Medulla oblongata (tissue), 1 donor: ENCODE measurements around the gene RIPPLY1.
A peak's percentile ranks its signal among the peaks of the same experiment; 100 is the strongest.

ENCODE experiments used
- DNase-seq: peaks from one replicate; pipeline ENCODE4 v3.0.0-alpha.2; 2015; ENCODE audit errors: extremely low spot score

RIPPLY1 gene, protein sequence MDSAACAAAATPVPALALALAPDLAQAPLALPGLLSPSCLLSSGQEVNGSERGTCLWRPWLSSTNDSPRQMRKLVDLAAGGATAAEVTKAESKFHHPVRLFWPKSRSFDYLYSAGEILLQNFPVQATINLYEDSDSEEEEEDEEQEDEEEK

DNA sequence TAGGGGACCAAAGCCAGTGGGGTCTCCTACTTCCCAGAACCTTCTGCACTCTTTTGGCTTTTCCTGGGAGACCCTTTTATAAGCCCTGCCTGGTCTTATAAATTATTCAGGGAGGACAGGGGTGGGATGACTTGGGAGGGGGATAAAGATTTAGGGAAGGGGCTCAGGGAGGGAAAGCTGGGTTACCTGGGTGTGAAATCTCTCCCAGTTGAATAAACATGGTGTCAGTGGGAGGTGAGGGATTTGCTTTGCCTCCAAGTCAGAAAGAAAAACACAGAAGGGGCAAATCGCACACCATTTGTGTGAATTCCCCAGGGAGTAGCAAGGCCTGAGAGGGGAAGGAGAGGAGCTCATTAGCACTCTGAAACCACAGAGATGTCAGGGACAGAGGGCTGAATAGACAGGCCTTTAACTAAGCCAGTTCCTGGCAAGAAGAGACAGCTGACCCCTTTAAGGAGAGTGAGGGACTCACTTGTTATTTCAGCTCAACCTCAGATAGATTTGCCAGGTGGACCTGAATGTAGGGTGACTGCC, at the start of gene RIPPLY1:
TSS of gene RIPPLY1 (minus strand) at position 51 of the 534 bp plus-strand sequence. CDS start 54 bp downstream, outside the sequence.
- DNase-seq, result no peak

DNA sequence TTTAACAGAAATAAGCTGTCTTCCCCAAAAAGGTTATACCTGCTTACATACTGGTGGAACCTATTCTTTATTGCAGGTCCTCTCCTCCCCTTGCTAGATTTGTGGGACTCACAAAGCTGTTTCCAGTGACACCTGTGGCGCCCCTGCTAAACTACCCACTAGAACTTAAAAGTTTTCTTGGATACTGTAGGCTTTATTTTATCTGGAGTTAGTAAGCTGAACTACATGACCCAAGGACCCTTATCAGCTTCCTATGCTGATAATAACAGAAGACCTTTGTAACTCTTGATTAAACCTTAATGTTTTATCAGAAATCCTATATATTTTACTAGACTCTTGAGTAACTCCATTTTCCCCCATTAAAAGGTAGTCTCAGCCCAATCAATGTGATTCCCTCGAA, 49.4 kb upstream of the RIPPLY1 start:
- no peak for DNase-seq

DNA sequence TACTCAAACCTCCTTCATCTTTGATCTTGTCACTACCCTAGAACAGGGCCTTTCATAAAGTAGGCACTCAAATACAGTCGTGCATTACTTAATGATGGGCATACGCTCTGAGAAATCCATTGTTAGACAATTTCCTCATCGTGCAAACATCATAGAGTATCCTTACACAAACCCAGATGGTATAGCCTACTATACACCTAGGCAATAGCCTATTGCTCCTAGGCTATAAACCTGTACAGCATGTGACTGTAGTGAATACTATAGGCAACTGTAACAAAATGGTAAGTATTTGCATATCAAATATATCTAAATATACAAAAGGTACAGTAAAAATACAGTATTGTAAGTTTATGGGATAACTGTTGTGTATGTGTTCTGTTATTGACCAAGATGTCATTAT, 48.9 kb upstream of the RIPPLY1 start:
- no peak for DNase-seq

DNA sequence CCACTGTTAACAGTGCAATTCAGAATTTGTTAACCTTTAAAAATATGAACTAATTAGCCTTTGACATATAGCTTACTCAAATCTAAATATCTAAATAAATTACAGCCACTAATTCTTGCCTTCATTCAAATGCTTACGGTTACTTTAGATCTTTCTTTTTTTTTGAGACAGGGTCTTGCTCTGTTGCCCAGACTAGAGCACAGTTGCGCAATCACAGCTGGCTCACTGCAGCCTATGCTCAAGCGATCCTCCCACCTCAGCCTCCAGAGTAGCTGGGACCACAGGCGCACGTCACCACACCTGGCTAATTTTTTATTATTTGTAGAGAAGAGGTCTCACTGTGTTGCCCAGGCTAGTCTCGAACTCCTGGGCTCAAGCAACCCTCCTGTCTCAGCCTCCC, 48.1 kb upstream of the RIPPLY1 start:
- no peak for DNase-seq

DNA sequence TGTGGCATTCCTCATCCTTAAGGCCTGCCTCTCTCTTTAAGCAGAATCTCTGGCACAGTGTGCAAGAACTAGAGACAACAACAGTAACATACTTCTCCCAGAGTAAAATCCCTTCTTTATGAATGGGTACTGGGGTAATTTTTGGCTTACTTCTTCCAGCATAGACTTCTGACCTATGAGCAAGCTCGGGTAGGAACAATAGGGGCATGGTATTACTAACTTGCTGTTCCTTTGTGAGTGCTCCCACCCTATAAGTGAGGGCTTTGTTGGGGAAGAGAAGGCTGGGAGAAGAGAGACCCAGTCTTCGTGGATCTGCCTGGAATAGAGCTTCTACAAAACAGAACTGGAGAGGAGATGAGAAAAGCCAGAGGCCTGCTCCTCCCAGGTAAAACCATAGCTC, 47.2 kb upstream of the RIPPLY1 start:
- DNase-seq, result peak; percentile 8

DNA sequence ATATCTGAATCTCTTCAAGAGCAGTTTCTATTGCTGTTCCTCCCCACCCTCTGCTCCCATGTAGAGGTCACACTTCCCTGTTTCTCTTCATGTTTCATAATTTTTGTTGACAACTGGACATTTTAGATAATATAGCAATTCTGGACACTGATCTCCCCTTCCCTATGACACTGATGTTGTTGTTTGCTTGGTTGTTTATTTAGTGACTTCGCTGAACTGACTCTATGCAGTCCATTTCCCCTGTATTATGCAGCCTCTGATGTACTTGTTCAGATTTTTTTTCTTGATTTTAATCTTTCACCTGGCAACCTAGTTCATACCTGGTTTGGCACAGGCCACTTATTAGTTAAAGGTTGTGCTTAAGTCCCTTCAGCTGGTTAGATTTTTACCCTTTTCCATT, 46.2 kb upstream of the RIPPLY1 start:
- DNase-seq, result no peak

DNA sequence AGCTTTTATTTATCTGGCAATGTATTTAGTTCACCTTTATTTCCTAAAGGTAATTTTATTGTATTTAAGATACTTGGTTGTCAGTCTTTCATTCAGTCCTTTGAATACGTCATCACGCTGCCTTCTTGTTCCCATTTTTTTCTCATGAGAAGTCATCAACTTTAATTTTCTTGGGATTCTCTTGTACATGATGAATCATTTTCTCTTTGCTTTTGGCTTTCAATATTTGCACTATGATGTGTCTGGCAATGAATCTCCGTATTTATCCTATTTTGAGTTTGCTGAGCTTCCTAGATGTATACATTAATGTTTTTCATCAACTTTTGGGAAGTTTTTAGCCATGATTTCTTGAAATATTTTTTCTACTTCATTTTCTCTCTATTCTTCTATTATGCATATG, 45.5 kb upstream of the RIPPLY1 start:
- DNase-seq, result no peak

DNA sequence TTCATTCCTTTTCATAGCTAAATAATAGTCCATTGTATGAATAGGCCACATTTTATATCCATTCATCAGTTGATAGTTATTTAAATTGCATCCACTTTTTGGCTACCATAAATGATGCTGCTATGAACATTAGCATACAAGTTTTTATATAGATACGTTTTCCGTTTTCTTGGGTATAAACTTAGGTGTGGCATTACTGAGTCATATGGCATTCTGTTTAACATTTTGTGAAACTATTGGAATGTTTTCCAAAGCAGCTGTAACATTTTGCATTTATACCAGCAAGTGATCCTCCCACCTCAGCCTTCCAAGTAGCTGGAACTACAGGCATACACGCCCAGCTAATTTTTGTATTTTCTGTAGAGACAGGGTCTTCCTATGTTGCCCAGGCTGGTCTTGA, 43.3 kb upstream of the RIPPLY1 start:
- no peak for DNase-seq

DNA sequence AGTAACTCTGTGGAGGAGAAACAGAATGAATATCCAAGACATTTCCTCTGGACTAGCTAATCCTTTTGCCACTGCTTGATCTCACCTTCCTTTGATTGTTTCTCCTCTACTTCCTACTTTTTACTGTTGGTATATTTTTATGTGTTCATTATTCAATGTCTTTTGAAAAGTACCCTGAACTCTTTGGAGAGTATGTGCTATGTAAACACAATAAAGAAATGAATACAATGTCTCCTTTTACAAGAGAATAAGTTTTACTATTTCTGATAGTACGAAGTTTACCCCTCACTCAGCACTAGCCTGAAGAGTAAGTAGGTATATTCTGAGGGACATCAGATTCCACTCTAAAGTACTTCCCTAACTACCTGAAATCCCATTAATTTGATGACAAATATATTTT, 36.9 kb upstream of the RIPPLY1 start:
- DNase-seq, result no peak

DNA sequence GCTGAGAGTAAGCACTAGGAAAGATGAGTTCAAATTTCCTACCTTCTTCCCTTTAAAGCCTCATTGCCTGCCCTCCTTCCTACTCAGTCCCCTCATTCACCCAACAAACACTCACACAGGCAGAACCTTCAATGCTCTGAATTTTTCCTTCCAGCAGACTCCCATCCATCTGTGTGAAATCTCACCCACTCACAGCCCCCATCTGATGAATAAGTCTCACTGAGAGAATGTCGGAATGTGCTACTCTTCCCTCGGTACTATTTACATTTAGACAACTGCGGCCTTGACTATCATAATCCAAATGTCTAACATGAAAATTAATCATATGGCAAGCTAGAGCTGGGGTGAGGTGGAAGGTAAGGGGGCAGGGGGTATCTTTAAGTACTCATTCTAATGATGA, 36.4 kb upstream of the RIPPLY1 start:
- no peak for DNase-seq

DNA sequence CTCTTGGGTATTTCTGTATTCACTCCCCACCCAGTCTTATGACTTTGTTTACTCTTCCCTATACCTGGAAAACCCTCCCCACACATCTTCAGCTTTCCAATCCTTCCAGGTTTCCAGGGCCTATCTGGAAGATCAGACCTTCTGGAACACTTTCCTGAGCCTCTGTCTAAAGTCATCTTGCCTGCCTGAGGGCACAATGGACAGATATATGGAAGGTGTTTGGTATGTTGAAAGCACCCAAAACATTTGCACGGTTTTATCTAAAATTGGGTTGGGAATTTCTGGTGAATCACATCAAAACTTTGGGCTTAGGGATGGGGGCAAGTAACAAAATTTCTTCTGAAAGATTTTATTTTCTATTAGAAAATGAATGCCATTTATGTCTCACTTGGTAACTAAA, 33.1 kb upstream of the RIPPLY1 start:
- no peak for DNase-seq

DNA sequence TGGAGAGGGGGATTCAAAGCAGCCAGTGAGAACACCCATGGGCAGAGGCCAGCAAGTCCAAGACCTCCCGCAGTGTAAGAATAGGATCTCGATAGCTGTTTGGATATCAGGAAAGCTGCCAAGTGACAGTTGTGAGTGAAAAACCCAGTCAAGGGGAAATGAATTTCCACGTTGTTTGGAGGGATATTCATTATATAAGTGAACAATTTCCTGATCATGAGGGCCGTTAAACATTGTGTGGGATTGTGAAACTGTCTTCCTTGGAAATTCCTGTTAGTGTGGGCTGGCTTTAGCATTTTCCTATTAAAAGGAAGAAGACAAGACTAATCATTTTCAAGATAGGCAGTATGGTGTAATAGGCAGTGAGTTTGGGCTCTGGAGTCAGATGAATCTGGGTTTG, 32.0 kb upstream of the RIPPLY1 start:
- no peak for DNase-seq

DNA sequence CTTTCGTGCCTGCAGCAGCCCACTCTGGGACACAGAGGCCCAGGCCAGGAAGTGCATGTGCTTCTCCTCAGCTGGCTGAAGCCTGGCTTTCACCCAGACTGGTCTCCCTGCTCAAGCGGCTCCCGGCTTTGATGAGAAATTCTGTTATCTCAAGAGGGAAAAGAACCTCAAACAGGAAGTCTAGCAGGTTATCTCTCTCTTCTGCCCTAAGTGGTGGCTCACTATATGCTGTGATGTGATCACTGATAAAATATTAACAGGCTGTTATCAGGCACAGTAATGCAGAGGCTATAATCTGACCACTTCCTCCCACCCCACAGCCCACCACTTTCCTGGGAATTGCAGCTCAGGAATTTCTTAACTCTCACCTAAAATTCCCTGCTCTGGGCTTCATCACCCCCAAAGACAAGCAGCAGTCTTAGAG, 30.4 kb upstream of the RIPPLY1 start:
- DNase-seq, result no peak

DNA sequence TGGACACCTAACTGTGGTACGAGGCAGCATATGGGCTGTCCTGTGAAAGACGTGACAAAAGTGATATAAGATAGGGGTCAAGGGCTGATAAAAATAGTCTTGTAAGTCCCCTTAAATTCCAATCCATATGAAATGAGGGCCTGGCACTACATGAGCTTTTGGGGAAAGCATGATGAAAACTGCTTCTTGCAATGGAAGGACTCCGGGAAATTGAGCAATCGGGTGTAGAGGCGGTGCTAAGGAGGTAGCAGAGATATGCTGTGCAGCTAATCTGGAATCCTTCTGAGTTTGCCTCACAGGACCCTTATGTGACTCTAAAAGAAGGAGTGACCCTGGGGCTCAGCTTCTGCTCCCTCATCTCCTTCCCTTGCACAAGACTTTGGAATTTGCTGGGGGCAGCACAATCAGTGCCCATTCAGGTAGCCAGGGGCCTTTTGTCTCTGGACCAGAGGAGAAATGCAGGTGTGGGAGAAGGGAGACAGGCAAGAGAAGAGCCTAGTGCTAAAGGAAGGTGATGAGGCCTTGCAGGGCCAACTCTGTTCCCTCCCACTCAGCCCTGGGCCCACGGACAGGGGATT, 29.9 kb upstream of the RIPPLY1 start:
- DNase-seq, result no peak

DNA sequence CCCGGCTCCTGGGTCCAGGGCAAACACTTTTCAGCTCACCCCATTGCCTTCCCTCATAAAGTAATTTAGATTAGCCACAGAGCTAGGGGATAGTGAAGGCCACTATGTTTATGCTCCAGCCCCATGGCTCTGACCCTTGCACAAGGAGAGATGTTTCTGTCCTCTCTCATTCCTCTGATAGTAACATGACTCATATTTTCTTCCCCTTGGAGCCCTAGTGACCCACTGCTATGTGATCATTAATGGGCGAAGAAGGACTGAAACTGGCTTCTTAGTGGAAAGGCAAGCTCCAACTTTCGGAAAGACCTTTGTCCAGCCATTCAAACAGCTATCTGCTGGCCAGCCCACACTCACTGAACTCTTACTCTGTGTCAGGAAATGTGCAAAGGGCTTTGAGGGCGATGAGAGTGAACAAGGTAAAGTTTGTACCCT, 29.4 kb upstream of the RIPPLY1 start:
- DNase-seq, result no peak

DNA sequence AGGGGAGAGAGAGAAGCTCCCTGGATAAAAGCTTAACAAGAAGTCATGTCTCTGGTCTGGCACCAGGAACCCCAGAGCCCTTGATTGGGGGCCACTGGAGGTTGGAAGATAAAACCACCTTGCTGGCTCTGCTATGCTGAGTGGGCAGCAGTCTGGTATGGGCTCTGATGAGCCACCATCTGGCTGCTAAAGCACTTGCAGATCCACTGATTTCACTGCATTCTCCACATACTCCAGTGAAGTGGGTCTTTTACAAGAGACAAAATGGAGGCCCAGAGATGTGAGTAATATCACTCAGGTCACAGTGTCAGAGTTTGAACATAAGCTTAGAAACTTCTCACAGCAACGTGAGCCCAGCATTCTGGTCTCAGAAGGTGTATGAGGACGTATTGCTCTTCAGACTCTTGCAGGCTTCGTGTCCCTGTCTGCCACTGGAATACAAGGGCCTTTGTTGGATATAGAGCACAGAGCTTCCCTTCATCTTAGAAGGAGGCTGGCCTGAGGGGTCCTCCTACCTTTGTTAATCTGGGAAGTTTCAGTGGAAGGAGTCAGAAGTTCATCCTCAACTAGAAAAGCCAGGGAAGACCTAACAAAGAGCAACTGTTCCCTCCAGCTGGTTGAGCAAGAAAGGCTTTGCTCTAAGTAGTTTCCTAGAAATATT, 28.8 kb upstream of the RIPPLY1 start:
- DNase-seq, result no peak

DNA sequence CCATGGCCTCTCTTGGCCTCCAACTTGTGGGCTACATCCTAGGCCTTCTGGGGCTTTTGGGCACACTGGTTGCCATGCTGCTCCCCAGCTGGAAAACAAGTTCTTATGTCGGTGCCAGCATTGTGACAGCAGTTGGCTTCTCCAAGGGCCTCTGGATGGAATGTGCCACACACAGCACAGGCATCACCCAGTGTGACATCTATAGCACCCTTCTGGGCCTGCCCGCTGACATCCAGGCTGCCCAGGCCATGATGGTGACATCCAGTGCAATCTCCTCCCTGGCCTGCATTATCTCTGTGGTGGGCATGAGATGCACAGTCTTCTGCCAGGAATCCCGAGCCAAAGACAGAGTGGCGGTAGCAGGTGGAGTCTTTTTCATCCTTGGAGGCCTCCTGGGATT, 25.1 kb upstream of the RIPPLY1 start:
- DNase-seq, result no peak

DNA sequence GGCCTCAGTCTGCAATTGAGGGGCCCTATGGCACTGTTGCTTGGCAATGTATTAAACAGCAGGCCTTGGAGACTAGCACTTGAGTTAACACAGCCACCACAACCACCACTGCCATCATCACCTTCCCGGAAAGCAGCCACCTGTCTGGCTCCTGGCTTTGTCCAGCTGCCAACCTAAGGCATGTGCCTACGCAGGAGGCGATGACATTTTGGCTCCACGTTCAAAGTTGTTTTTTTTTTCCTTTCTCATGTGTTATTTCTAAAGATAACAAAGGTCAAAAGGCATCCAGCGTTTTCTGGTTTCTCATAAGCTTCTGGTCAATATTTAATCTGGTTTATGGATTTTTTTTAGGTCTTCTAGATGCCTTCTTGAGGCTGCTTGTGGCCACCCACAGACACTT, 24.6 kb upstream of the RIPPLY1 start:
- DNase-seq, result no peak

DNA sequence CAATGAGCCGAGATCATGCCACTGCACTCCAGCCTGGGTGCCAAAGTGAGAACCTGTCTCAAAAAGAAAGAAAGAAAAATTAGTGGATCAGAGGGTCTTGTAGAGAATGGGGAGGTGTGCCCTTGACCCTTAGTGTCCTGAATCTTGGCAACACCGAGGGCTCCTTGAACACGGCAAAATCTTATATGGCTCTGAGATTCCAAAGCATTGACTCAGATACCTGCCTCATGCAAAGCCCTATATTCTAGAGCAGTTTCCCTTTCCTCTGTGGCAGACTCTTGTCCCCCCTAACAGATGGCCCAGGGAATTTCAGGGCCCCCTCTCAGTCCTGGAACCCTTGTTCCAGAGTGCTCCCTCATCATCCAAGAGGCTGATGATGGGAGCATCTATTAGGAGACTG, 23.9 kb upstream of the RIPPLY1 start:
- DNase-seq, result no peak

DNA sequence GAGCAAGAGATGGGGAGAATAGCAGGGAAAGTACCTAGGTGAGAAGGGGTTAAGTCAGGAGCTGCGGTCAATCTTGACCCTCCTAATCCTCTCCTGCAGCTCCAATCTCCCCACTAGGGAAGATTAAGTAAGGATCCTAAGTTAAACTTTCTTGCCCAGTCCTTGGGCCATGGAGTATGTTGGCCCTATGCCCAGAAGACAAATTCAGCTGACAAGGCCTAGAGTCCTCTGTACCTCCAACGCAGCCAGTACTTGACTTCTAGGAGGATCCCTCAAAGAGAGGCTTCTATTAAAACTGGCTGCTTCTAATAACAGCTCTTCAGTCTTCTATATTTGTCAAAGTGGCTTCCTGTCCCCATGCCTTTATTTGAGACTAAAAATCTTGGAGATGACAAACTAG, 18.5 kb upstream of the RIPPLY1 start:
- no peak for DNase-seq

DNA sequence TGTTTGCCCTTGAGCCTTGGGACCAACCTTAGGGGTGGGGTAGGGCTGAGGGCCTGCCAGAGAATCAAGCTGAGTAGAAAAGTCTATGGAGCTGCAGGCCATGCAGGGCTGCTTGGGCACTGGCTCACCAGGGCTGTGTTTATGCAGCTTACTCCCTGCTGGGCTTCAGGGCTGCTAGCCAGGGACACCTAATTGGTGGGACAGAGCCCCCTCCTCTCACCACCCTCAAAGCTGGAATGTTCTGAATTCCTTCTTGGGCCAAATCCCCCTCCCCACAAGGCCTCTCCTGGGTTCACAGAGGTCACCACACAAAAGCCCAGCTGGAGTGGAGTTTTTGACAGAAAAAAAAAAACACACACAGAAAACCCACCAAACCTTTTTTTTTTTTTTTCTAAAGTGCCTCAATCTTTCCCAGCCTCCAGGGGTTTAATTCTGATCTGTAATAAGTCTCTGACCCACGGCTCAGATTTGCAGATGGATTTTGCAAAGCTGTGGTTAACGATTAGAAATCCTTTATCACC, 16.9 kb upstream of the RIPPLY1 start, which contains the start of gene CLDN2:
TSS of gene CLDN2 (plus strand) at position 471 of the 521 bp plus-strand sequence. CDS start 7,827 bp downstream, outside the sequence.
- DNase-seq, result no peak

DNA sequence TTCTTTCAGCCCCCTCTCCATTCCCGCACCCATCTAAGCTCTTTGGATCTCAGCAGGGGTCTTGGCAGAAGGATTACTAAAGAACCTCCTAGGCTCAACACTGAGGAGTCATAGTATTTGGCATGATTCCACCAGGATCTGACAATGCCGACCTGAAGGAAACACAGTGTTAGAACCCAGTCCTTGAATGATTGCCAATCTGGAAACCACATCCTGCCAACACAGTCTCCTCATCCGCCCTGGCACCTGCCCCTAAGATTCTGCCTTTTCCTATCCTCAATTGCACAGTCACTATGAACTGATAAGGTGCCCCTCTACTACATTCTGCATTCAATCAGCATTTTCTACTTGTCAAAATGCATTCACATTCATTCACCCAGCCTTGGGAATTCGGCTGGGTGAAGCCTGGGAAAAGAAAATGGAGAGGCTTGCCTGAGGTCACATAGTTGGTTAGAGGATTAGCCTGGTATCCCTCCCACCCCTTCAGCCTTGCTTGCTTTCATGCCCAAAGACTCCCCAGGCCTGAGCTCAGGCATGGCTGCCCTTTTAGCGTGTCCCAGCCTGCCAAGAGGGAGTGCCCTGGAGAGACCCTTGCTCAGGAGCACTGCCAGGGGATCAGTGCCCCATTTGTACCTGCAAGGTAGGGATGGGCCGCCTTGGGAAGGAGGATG, 14.8 kb upstream of the RIPPLY1 start:
- no peak for DNase-seq
